ENCODE data around the gene MX2.

GRCh38 chr21:41451753-41452676 is 90.2 kb downstream of the MX2 start:
- TF ChIP-seq CHD7 (IDR thresholded peaks at IDR 0.05; ENCODE audit: insufficient replicate concordance, low read length): no peak
- no peak for TF ChIP-seq POLR2A (IDR thresholded peaks at IDR 0.05; ENCODE audit: control extremely low read depth in 1 of 2, low read depth in 2 of 2, low read length in 2 of 2)
- TF ChIP-seq TCF12 (IDR thresholded peaks at IDR 0.05; ENCODE audit: low read depth, low read length): no peak
- TF ChIP-seq, protein P1, sequence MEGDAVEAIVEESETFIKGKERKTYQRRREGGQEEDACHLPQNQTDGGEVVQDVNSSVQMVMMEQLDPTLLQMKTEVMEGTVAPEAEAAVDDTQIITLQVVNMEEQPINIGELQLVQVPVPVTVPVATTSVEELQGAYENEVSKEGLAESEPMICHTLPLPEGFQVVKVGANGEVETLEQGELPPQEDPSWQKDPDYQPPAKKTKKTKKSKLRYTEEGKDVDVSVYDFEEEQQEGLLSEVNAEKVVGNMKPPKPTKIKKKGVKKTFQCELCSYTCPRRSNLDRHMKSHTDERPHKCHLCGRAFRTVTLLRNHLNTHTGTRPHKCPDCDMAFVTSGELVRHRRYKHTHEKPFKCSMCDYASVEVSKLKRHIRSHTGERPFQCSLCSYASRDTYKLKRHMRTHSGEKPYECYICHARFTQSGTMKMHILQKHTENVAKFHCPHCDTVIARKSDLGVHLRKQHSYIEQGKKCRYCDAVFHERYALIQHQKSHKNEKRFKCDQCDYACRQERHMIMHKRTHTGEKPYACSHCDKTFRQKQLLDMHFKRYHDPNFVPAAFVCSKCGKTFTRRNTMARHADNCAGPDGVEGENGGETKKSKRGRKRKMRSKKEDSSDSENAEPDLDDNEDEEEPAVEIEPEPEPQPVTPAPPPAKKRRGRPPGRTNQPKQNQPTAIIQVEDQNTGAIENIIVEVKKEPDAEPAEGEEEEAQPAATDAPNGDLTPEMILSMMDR (IDR thresholded peaks at IDR 0.05; ENCODE audit: control extremely low read depth in 1 of 3, insufficient read depth in 1 of 3, low read depth in 1 of 3, low read length in 3 of 3): no peak
- TF ChIP-seq SIRT6 (IDR thresholded peaks at IDR 0.05; ENCODE audit: low read length): no peak
- TF ChIP-seq SIN3A (conservative IDR thresholded peaks at IDR 0.05 in 1 of 2, IDR thresholded peaks at IDR 0.05 in 1 of 2; ENCODE audit: low read depth in 1 of 2, low read length in 2 of 2): no peak
- TF ChIP-seq GTF2F1 (IDR thresholded peaks at IDR 0.05; ENCODE audit: borderline replicate concordance, low read depth, low read length): no peak
- no peak for TF ChIP-seq YY1 (IDR thresholded peaks at IDR 0.05; ENCODE audit: low read depth, low read length)
- TF ChIP-seq JUND (IDR thresholded peaks at IDR 0.05; ENCODE audit: low read length): no peak
- TF ChIP-seq CHD1 (IDR thresholded peaks at IDR 0.05; ENCODE audit: low read depth, low read length): no peak
- no peak for TF ChIP-seq RXRA (IDR thresholded peaks at IDR 0.05; ENCODE audit: insufficient read depth, low read depth, low read length)
- TF ChIP-seq CREB1 (IDR thresholded peaks at IDR 0.05): no peak
- TF ChIP-seq MAX (IDR thresholded peaks at IDR 0.05): no peak
- no peak for TF ChIP-seq POLR2AphosphoS5 (IDR thresholded peaks at IDR 0.05; ENCODE audit: low read depth, low read length)
